GM19468 (cell line): ENCODE measurements around the gene RHOB.
"Not testable (repeated sequence)": the region's sequence is repeated elsewhere in the genome, so short reads cannot be mapped to it uniquely, and the experiment has no call there.

Experiments
- ATAC-seq: cut with Tn5 transposase; IDR thresholded peaks from one replicate; pipeline ENCODE4 v1.9.1; 2021; ENCODE audit warnings: mild to moderate bottlenecking, moderate library complexity, moderate number of reproducible peaks; ENCODE audit not compliant: unreplicated experiment; ENCODE audit errors: extremely low read depth

Gene RHOB

DNA sequence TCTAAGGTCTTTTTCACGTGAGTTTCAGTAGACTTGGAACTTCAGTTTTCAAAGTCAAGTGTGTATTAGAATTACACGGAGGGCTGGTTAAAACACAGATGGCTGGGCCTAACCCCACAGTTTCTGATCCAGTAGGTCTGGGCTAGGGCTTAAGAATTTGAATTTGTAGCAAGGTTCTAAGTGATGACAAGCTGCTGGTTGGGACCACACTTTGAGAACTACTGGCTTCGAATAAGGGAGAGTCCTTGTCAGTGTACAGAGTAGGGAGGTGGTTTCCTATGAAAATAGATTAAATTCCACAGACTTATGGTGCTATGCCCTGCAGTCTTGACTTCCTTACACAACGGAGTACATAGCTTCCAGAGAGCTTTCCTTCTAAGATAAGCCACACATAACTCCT, 4.5 kb downstream of the RHOB start:
- no peak for ATAC-seq

DNA sequence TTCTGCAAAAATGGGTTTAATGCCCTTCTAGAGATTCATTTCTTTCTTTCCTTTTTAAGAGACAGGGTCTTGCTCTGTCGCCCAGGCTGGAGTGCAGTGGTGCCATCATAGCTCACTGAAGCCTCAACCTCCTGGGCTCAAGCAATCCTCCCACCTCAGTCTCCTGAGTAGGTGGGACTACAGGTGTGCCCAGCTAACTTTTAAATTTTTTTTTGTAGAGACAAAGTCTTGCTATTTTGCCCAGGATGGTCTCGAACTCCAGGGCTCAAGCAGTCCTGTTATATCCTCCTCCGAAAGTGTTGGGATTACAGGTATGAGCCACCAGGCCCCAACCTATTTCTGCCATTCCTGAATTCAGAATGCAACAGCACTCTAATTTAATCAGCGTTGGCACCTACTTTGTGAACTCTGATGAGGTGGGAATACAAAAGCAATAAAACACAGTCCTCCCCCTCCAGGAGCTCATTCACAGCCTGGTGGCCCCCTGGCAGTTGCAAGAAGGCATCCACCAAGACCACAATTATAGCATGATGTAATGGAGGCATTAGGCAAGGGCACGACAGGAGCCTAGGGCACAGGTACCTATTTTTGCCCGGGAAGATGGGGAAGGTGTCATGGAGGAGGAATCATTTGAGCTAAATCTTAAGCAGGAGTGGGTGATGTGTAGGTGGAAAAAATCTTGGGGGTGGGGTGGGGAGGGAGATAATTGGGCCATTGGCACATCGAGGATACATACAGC, 5.1 kb downstream of the RHOB start:
- no peak for ATAC-seq

DNA sequence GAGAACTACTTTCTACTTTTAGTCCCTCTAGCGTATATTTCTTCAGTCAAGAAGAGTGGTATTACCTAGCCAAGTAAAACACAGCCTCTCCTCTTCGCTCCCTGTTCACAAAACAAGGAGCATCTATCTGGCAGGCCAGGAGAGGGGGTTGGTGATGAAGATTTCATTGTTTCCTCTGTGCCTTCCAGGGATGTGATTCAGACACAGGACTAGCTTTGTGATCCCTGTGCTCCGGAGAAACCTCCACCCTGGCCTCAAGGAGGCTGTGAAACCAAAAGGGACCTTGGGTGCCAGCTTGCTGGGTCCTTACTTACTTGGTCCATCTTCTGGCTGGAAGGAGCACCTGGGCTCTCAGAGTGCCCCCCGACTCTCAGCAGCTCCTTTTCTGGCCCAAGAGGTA, 5.7 kb downstream of the RHOB start:
- no peak for ATAC-seq

DNA sequence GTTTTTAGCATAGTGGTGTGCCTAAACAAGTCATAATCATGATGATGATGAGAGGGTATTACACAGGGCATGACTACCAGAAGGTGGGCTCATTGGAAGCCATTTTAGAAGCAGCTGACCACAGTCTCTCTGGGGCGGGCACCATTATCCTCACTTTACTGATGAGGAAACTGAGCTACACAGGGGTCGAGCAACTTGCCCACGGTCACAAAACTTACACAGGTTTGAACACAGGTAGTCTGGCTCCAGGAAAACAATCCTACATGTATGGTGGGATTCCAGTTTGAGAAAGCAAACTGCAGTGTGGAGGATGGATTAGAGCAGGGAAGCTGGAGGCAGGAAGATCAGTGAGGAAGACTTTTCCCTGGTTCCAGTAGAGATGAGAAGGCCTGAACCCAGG, 6.2 kb downstream of the RHOB start:
- ATAC-seq: no peak

DNA sequence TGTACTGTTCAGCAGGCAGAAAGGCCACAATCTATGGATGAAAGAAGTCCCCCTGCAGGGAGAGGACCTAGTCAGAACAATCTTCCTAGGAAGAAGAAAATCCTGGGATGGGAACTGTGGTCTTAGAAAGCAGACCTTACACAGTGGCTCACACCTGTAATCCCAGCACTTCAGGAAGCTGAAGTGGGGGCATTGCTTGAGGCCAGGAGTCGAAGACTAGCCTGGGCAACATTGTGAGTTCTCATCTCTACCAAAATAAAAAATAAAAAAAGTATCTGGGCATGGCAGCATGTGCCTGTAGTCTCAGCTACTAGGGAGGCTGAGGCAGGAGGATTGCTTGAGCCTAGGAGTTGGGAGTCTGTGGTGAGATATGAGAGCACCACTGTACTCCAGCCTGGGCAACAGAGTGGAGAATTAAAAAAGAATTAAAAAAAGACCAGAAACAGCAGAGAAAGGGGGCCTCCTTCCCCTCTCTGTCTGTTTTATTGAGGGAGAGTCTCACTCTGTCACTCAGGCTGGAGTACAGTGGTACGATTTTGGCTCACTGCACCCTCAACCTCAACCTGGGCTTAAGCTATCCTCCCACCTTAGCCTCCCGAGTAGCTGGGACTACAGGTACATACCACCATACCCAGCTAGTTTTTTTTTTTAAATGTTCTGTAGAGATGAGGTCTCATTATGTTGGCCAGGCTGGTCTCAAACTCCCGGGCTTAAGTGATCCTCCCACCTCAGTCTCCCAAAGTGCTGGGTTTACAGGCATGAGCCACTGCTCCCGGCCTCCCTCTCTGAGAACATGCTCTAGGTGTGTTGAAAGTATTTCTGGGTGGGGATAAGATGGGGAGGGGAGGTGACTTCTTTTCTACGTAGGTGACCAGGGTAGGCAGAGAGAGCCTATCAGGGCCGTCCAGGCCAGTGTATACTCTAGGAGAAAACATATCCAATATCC, 7.4 kb downstream of the RHOB start:
- ATAC-seq: no peak

DNA sequence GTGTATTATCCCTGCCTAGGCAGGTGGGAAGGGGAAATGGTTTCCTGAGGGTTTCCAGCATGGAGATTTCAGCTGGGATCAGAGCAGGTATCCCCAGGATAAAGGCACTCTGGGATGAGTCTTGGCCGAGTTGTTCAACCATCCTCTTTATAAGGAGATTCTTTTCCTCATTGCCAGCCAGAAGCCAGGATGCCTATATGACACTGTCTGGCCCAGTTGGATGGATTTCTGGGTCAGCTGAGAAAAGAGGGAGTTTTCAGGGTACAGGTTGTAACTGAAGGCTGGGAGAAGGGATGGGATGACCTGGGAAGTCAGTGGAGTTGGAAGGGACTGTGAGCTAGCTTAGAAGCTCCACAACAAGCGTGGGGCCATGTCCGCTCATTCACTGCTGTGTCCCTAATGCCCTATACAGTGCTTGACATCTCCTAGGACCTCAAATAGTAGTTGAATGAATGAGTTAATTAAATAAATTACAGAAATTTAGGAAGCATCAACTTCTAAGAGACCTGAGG, 8.3 kb downstream of the RHOB start:
- no peak for ATAC-seq

DNA sequence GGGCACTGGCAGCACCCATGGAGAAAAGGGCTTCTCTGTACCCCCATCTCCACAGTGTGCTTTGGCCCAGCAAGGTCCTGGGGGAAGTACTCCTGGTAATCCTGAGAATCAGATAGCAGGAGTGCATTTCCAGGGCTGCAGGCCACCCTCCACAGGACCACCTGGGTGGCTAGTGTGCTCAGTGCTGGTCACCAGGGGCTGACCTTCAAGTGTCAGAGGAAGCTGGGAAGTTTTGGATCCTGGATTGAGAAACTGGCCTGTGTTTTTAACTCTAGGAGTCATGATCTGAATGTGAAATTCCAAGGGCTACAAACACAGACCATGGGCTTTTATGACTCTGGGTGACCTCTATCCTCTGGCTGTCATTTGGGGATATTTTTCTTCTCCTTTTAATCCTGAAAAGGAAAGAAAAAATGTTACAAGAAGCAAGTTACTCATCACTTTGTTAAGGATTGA, 9.3 kb downstream of the RHOB start:
- no peak for ATAC-seq

DNA sequence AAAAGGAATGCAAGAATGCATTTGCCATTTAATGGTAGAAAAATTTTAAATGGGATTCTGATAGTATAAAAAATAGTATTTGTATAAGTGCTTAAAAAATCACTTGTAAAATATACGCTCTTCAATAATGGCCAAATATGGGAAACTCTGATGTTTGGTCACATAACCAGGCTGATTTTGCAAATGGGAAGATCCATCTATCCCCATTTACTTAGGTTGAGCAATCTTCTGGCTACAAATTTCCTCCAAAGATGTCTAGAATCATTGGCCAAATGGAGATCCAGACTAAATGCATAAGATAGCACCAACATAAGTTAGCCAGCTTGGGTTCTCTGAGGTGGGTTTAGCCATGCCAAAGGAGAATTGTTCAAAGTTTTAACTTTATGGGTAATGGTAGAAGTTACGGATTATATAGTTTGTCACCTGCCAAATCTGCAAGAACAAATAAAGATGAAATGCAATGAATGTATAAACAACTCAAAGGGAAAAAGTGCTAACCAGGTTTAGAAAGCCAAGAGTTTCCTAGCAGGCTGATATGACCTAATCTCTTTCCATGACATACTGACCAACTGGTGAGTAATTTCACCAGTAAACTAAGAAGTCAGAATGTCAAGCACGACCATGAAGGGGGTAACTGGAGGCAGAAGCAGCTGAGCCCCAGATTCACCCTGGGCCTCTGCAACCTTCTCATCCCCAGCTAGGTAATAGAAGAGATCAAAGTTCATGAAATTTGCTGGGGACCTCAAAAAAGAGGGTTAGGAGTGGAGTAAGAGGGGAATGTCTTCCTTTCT, 10.0 kb downstream of the RHOB start:
- ATAC-seq: no peak

DNA sequence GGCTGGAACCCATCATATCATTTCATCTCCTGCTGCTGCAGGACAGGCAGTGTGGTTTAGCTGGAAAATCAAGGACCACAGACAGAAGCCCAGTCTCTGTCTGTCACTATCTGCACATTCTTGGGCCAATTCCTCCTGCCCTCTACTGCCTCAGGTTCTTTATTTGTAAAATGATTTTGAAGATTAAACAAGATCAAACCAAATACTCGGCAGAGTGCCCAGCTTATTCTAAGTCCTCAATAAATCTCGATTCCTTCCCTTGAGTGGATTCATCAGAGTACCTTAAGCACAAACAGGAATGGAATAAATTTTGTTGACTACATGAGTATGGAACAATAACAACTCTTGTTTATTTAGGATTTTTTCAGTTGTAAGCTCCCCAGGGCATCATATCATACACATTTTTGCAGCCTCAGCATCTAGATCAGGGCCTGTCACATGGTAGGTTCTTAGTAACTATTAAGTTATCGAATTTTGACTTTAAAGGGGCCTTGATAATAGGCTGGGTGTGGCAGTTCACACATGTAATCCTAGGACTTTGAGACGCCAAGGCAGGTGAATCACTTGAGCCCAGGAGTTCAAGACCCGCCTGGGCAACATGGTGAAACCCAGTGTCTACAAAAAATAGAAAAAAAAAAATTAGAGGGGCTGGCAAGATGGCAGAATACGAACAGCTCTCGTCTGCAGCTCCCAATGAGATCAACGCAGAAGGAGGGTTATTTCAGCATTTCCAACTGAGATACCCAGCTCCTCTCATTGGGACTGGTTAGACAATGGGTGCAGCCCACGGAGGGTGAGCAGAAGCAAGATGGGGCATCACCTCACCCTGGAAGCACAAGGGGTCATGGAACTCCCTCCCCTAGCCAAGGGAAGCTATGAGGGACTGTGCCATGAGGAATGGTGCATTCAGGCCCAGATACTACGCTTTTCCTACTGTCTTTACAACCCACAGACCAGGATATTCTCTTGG, 11.1 kb downstream of the RHOB start:
- ATAC-seq: no peak

DNA sequence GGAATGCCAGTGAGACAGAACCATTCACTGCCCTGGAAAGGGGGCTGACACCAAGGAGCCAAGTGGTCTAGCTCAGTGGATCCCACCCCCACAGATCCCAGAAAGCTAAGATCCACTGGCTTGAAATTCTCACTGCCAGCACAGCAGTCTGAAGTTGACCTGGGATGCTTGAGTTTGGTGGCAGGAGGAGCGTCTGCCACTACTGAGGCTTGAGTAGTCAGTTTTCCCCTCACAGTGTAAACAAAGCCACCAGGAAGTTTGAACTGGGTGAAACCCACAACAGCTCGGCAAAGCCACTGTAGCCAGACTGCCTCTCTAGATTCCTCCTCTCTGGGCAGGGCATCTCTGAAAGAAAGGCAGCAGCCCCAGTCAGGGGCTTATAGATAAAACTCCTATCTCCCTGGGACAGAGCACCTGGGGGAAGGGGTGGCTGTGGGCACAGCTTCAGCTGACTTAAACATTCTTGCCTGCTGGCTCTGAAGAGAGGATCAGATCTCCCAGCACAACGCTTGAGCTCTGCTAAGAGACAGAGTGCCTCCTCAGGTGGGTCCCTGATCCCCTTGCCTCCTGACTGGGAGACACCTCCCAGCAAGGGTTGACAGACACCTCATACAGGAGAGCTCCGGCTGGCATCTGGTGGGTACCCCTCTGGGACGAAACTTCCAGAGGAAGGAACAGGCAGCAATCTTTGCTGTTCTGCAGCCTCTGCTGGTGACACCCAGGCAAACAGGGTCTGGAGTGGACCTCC, 12.0 kb downstream of the RHOB start:
- ATAC-seq: not testable (repeated sequence)

DNA sequence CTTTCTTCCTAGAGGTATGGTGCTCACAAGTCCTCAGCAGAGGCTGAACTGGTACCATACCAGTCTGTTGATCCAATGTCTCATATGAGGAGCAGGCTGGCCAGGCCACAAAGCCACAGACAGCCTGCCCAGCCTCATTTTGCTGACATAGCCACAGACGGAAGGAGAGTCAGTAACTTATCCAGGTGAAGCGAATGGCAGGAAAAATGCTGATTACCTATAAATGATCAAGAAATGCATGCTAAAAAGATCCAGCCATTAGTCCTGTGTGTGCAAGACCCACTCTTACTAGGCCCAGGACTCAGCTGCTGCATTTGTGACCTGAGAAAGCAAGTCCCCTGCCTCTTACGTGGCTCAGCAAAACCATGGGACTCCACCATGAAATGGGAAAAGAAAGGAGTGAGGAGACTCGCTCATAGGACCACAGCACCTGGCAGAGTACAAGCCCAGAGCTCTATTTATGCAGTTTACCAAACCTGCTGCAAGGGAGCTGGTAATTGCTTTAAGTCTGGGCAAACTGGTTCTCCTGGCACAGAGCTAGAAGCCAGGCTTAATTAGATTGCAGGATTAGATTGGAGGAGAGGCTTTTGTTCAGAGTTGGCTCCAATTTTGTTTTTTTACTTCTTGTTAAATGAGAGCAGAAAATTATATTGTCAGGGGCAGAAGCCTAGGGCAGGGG, 19.0 kb downstream of the RHOB start:
- no peak for ATAC-seq

DNA sequence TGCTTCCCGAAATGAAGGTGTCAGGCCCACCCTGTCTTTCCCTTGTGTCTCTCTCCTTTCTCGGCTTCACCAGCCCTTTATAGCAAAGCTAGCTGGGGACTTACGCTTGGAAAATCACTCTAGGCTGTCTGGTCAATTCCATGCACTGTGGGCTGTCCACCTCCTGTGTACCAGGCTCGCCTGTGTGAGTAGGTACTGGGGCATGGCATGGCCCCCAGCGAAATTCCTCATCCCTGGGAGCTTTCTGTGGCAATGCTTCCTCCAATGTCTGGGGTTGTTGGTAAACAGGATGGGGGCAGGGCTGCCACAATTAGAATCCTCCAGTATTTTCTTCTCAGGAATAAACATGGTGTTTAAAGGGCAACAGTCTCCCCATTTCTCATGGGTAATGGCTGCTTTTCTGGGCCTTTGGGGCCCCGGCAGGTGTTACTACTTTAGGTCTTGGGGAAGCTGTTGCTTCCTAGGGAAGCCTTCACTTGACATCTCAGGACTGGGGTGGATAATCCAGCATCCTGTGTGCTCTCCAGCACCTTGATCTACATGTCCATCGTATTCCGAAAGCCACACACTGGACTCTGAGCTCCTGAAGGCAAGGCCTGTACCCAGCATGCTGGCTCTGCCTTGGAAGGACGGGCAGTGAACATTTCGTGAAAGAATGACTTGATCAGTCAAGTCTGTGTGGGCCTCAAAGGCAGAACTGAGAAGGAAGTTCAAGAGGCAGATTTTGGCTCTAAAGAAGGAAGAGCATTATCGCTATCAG, 21.1 kb downstream of the RHOB start:
- ATAC-seq: no peak

DNA sequence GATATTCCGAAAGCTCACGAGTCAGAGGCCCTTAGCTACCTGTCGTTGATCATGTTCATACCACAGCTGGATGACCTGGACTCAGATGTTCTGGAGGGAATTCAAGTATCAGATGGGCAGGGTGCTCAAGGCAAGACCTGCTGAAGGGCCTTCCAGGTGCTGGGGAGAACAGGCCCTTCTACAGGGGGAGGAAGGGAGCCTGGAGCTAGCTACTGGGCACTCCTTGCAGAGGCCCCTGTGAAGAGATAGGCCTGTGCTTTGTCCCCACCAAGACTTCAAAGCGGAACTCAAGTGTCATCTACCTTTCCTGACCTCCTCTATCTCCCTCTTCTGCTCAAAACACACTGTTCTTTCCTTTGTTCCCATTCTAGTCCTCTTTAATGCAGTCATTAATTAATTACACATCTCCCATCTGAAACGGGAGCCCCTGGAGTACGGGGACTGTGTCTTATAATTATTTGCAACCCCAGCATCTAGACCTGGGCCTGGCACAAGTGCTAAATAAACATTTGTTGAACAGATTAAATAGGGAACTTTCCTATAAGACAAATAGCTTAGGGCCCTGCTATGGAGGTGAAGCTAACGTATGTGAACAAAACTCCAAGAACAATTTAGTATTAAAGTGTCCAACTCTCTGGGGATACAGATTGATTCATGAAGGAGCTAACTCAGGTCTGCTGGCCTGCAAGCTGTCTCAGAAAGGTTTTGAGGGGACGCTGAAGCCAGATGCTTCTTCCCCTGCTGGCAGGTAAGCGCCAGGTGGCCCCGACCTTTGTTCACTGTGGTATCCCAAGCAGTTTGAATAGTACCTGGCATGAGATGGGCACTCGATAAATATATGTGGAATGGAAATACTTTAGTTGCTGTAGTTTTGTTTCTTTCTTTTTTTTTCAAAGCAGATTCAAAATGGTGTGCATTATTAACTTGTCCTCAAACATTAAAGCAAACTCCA, 22.0 kb downstream of the RHOB start:
- no peak for ATAC-seq

DNA sequence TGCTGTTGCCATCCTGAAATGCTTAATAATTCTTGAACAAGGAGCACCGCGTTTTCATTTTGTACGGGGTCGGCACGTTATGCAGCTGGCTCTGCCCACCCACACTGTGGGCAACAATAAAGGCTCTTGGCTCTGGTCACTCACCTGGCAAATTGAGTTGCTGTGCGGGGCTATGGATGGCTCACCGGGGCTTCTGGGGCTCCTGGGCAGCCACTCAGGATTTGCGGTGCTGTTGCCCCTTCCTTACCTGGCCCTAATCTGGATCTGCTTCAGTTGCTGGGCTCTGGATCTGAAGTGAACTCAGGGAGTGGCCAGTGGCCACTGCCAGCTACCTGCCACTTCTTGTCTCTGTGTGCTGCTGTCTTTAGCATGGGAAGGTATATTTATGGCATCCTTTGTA, 22.7 kb downstream of the RHOB start:
- ATAC-seq: no peak

DNA sequence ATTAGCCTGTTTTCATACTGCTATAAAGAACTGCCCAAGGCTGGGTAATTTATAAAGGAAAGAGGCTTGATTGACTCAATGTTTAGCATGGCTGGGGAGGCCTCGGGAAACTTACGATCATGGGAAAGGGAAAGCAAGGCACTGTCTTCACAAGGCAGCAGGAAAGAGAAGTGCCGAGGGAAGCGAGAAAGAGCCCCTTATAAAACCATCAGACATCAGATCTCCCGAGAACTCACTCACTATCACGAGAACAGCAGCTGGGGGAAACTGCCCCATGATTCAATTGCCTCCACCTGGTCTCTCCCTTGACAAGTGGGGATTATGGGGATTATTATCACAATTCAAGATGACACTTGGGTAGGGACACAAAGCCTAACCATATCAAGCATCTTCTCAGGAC, 23.3 kb downstream of the RHOB start:
- ATAC-seq: no peak

DNA sequence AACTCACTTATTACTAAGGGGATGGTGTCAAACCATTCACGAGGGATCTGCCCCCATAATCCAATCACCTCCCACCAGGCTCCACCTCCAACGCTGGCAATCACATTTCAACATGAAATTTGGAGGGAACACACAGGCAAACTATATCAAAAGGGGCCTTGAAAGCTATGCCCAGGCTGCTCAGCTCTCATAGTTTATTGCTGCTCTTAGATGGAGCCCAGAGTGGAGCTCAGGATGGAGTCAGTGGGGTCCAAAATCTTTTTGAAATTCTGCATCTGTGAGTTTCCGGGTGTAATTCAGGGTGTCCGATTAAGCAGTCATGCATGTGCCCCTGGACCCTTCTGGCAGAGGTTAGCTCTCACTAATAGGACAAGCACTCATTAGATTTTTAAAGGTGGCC, 24.3 kb downstream of the RHOB start:
- no peak for ATAC-seq
